Measurements from ENCODE around the gene RPS6KA6.

DNA sequence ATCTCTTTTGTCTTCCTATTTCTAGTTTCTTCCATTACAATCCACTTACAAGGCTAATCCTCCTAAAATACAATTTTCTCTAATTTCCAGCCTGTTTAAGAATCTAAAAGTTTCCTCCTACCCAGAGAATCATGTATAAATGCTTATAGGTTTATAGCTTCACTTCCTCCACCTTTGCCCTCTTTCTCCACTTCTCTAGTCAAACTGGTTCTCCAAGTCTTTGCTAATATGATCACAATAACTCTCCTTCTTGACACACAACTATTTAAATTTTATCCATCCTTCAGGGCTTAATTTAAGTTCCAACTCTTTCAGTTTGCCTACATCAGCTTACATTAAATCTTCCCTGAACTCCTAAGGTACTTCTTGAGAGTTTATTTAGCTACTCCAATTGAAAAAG, 69.2 kb downstream of the RPS6KA6 start:
- TF ChIP-seq, protein P1, sequence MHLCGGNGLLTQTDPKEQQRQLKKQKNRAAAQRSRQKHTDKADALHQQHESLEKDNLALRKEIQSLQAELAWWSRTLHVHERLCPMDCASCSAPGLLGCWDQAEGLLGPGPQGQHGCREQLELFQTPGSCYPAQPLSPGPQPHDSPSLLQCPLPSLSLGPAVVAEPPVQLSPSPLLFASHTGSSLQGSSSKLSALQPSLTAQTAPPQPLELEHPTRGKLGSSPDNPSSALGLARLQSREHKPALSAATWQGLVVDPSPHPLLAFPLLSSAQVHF (CRISPR knock-in tag; IDR thresholded peaks at IDR 0.05): no peak
- no peak for TF ChIP-seq SMC3 (IDR thresholded peaks at IDR 0.05; ENCODE audit: low read length)
